NB4 (cell line): ENCODE measurements around the gene ZBTB40.

ENCODE experiments used
- MYC ChIP-seq: IDR thresholded peaks from 2 replicates; pipeline ENCODE4 v1.6.1; 2011; ENCODE audit warnings: low read depth, low read length
- POLR2A ChIP-seq: IDR thresholded peaks from 2 replicates; pipeline ENCODE4 v1.6.1; 2011; ENCODE audit warnings: mild to moderate bottlenecking; ENCODE audit not compliant: insufficient read length; ENCODE audit errors: extremely low read depth
- TF ChIP-seq, protein P1 (sequence below): IDR thresholded peaks from one replicate; pipeline ENCODE4 v1.5.1; 2012; ENCODE audit warnings: low read depth, low read length

- TF ChIP-seq, protein P1, sequence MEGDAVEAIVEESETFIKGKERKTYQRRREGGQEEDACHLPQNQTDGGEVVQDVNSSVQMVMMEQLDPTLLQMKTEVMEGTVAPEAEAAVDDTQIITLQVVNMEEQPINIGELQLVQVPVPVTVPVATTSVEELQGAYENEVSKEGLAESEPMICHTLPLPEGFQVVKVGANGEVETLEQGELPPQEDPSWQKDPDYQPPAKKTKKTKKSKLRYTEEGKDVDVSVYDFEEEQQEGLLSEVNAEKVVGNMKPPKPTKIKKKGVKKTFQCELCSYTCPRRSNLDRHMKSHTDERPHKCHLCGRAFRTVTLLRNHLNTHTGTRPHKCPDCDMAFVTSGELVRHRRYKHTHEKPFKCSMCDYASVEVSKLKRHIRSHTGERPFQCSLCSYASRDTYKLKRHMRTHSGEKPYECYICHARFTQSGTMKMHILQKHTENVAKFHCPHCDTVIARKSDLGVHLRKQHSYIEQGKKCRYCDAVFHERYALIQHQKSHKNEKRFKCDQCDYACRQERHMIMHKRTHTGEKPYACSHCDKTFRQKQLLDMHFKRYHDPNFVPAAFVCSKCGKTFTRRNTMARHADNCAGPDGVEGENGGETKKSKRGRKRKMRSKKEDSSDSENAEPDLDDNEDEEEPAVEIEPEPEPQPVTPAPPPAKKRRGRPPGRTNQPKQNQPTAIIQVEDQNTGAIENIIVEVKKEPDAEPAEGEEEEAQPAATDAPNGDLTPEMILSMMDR: no peak
- TF ChIP-seq POLR2A (no peak), MYC (no peak)
Observed at GRCh38 chr1:22447621-22448111, 4.0 kb upstream of the ZBTB40 start.
